ENCODE measurements around the gene CCNL2.
A peak's percentile ranks its signal among the peaks of the same experiment; 100 is the strongest.

Gene CCNL2

GRCh38 chr1:1427106-1427819 is 28.1 kb upstream of the CCNL2 start:
- in situ Hi-C loops (cut with HindIII; ENCODE audit: low sequenced_read_pairs) = no loop called here
- no peak for TF ChIP-seq CTCF (IDR thresholded peaks at IDR 0.05; ENCODE audit: low read depth, low read length)
- peak overlapping the region; percentile 27 for H3K4me3 ChIP-seq (ENCODE audit: low read depth, low read length)
- DNase-seq (ENCODE audit: low read depth, low spot score) = no peak

- in situ Hi-C loops (cut with HindIII; ENCODE audit: low sequenced_read_pairs) = no loop called here
- H3K4me3 ChIP-seq (ENCODE audit: low read depth, low read length) = no peak overlapping the region
- DNase-seq (ENCODE audit: low read depth, low spot score) = no peak
- no peak for TF ChIP-seq CTCF (IDR thresholded peaks at IDR 0.05; ENCODE audit: low read depth, low read length)
Observed at GRCh38 chr1:1426496-1427105, 27.5 kb upstream of the CCNL2 start.

GRCh38 chr1:1425753-1426495 is 26.8 kb upstream of the CCNL2 start:
- H3K4me3 ChIP-seq (ENCODE audit: low read depth, low read length) = no peak overlapping the region
- no peak for DNase-seq (ENCODE audit: low read depth, low spot score)
- in situ Hi-C loops (cut with HindIII; ENCODE audit: low sequenced_read_pairs) = no loop called here
- TF ChIP-seq CTCF (IDR thresholded peaks at IDR 0.05; ENCODE audit: low read depth, low read length) = no peak

- no peak for TF ChIP-seq CTCF (IDR thresholded peaks at IDR 0.05; ENCODE audit: low read depth, low read length)
- in situ Hi-C loops (cut with HindIII; ENCODE audit: low sequenced_read_pairs) = no loop called here
- no peak overlapping the region for H3K4me3 ChIP-seq (ENCODE audit: low read depth, low read length)
- no peak for DNase-seq (ENCODE audit: low read depth, low spot score)
Observed at GRCh38 chr1:1425426-1425752, 26.3 kb upstream of the CCNL2 start.

GRCh38 chr1:1424707-1425106 is 25.6 kb upstream of the CCNL2 start:
- TF ChIP-seq CTCF (IDR thresholded peaks at IDR 0.05; ENCODE audit: low read depth, low read length) = no peak
- no peak for DNase-seq (ENCODE audit: low read depth, low spot score)
- in situ Hi-C loops (cut with HindIII; ENCODE audit: low sequenced_read_pairs) = no loop called here
- H3K4me3 ChIP-seq (ENCODE audit: low read depth, low read length) = no peak overlapping the region

- in situ Hi-C loops (cut with HindIII; ENCODE audit: low sequenced_read_pairs) = no loop called here
- DNase-seq (ENCODE audit: low read depth, low spot score) = no peak
- H3K4me3 ChIP-seq (ENCODE audit: low read depth, low read length) = no peak overlapping the region
- TF ChIP-seq CTCF (IDR thresholded peaks at IDR 0.05; ENCODE audit: low read depth, low read length) = no peak
Observed at GRCh38 chr1:1423245-1423597, 24.1 kb upstream of the CCNL2 start.
